ENCODE measurements around the gene INSL6.
"Not testable (repeated sequence)": the region's sequence is repeated elsewhere in the genome, so short reads cannot be mapped to it uniquely, and the experiment has no call there.

The INSL6 gene

GRCh38 chr9:5185220-5185840 lies at the start of gene INSL6:
INSL6 (minus strand) TSS chr9:5185639; CDS start chr9:5185602, 37 bp downstream.
- no peak for DNase-seq

- DNase-seq, result no peak
Observed at GRCh38 chr9:5231212-5231611, 45.8 kb upstream of the INSL6 start, which contains the start of gene INSL4. INSL4 (plus strand) TSS chr9:5231419; CDS start chr9:5231524, 105 bp downstream.

GRCh38 chr9:5230554-5230953 lies 45.1 kb upstream of the INSL6 start:
- DNase-seq, result no peak

GRCh38 chr9:5205071-5205470 lies 19.6 kb upstream of the INSL6 start:
- no peak for DNase-seq

- DNase-seq, result no peak
Observed at GRCh38 chr9:5195463-5195862, 10.0 kb upstream of the INSL6 start.

GRCh38 chr9:5193345-5193744 lies 7.9 kb upstream of the INSL6 start:
- no peak for DNase-seq

- DNase-seq, result no peak
Observed at GRCh38 chr9:5191985-5192384, 6.5 kb upstream of the INSL6 start.

- no peak for DNase-seq
Observed at GRCh38 chr9:5188060-5188984, 2.9 kb upstream of the INSL6 start.

GRCh38 chr9:5186416-5187169 lies 1.2 kb upstream of the INSL6 start:
- DNase-seq, result peak; percentile 51

GRCh38 chr9:5184776-5185175 lies 663 bp downstream of the INSL6 start:
- no peak for DNase-seq

GRCh38 chr9:5180631-5181030 lies 4.8 kb downstream of the INSL6 start:
- DNase-seq, result not testable (repeated sequence)

GRCh38 chr9:5178126-5178805 lies 7.2 kb downstream of the INSL6 start:
- DNase-seq, result no peak

- DNase-seq, result no peak
Observed at GRCh38 chr9:5146241-5146640, 39.2 kb downstream of the INSL6 start.

- DNase-seq, result no peak
Observed at GRCh38 chr9:5144217-5144616, 41.2 kb downstream of the INSL6 start.

GRCh38 chr9:5140151-5140550 lies 45.3 kb downstream of the INSL6 start:
- DNase-seq, result no peak

GRCh38 chr9:5122516-5122915 lies 62.9 kb downstream of the INSL6 start:
- no peak for DNase-seq

- DNase-seq, result no peak
Observed at GRCh38 chr9:5122116-5122515, 63.3 kb downstream of the INSL6 start.

- DNase-seq, result no peak
Observed at GRCh38 chr9:5113994-5114748, 71.3 kb downstream of the INSL6 start.
